ENCODE results near the gene TCTN2.
A peak's percentile ranks its signal among the peaks of the same experiment; 100 is the strongest.

Gene TCTN2

GRCh38 chr12:123634142-123634561, 36.8 kb upstream of the TCTN2 start:
- DNase-seq (ENCODE audit: low read depth in 1 of 2, low spot score in 1 of 2): no peak
- H3K27ac ChIP-seq (replicated peaks): peak overlapping the region; percentile 90
- TF ChIP-seq SPI1 (IDR thresholded peaks at IDR 0.05; ENCODE audit: borderline replicate concordance, low read depth) (no peak), GABPA (IDR thresholded peaks at IDR 0.05; ENCODE audit: low read depth) (no peak), REST (IDR thresholded peaks at IDR 0.05; ENCODE audit: insufficient replicate concordance, low read depth) (no peak), POLR2AphosphoS5 (IDR thresholded peaks at IDR 0.05; ENCODE audit: low read depth) (no peak), CTCF (IDR thresholded peaks at IDR 0.05; ENCODE audit: insufficient read depth, low read length) (no peak)
- H3K4me3 ChIP-seq (replicated peaks; ENCODE audit: insufficient read depth, low read length): peak overlapping the region; percentile 99
- no peaks in the 10 kb centered on the region for H3K27me3 ChIP-seq (ENCODE audit: insufficient read depth, poor library complexity, severe bottlenecking)

- Histone ChIP-seq H3K27ac (replicated peaks) (no peak overlapping the region), H3K27me3 (ENCODE audit: insufficient read depth, poor library complexity, severe bottlenecking) (no peaks in the 10 kb centered on the region), H3K4me3 (replicated peaks; ENCODE audit: insufficient read depth, low read length) (no peak overlapping the region)
- TF ChIP-seq CTCF (IDR thresholded peaks at IDR 0.05; ENCODE audit: insufficient read depth, low read length) (no peak), GABPA (IDR thresholded peaks at IDR 0.05; ENCODE audit: low read depth) (no peak), SPI1 (IDR thresholded peaks at IDR 0.05; ENCODE audit: borderline replicate concordance, low read depth) (no peak), POLR2AphosphoS5 (IDR thresholded peaks at IDR 0.05; ENCODE audit: low read depth) (no peak), REST (IDR thresholded peaks at IDR 0.05; ENCODE audit: insufficient replicate concordance, low read depth) (no peak)
- no peak for DNase-seq (ENCODE audit: low read depth in 1 of 2, low spot score in 1 of 2)
Observed at GRCh38 chr12:123643911-123644310, 27.0 kb upstream of the TCTN2 start.

- H3K27me3 ChIP-seq (ENCODE audit: insufficient read depth, poor library complexity, severe bottlenecking): no peaks in the 10 kb centered on the region
- TF ChIP-seq CTCF (IDR thresholded peaks at IDR 0.05; ENCODE audit: insufficient read depth, low read length) (no peak), SPI1 (IDR thresholded peaks at IDR 0.05; ENCODE audit: borderline replicate concordance, low read depth) (no peak), GABPA (IDR thresholded peaks at IDR 0.05; ENCODE audit: low read depth) (no peak), REST (IDR thresholded peaks at IDR 0.05; ENCODE audit: insufficient replicate concordance, low read depth) (no peak), POLR2AphosphoS5 (IDR thresholded peaks at IDR 0.05; ENCODE audit: low read depth) (no peak)
- no peak overlapping the region for H3K27ac ChIP-seq (replicated peaks)
- H3K4me3 ChIP-seq (replicated peaks; ENCODE audit: insufficient read depth, low read length): no peak overlapping the region
- DNase-seq (ENCODE audit: low read depth in 1 of 2, low spot score in 1 of 2): no peak
Observed at GRCh38 chr12:123645380-123645779, 25.5 kb upstream of the TCTN2 start.

Data from HL-60 (cell line).